ENCODE measurements around the gene CCND1. TPM values are rescaled to one million over a fixed set of nuclear protein-coding genes. Genes with fewer than 3 reads are reported as not detected.

Gene CCND1
- total RNA-seq, 3 donors from 2014 or later = 26.1 to 31.9 (median 28.1) TPM

DNA sequence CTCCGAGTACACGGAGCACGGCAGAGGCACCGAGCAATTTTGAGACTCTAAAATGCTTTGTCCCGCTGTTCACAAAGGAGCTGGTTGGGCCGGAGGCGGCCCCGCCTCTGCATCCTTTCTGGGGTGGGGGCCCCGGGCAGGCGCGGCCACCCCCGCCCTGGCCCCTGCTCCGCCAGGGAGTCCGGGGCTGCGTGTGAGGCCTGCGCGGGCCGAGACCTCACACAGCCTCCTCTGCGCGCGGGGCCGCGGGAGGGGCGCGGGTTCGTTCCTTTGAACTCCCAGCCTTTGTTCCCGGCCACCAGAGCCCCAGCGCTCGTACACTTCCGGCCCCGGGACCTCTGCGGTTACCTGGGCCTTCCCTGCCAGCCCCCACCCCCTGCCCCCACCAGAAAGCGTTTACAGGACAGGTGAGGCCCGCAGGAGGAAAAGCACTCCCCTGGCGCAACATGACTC, 61.3 kb downstream of the CCND1 start:
- ATAC-seq (no peak), DNase-seq (no peak)
- peaks cover 12% of the 10 kb centered on the region for H3K4me1 Mint-ChIP-seq (ENCODE audit: low read depth)
- peaks cover 76% of the 10 kb centered on the region for H3K27me3 Mint-ChIP-seq (ENCODE audit: low read depth)
- H3K4me3 Mint-ChIP-seq = no peak overlapping the region
- no peaks in the 10 kb centered on the region for H3K9me3 Mint-ChIP-seq
- no peaks in the 10 kb centered on the region for H3K36me3 Mint-ChIP-seq (ENCODE audit: insufficient read depth)

GRCh38 chr11:69702769-69703452, 62.0 kb downstream of the CCND1 start:
- peaks cover 12% of the 10 kb centered on the region for H3K4me1 Mint-ChIP-seq (ENCODE audit: low read depth)
- ATAC-seq (no peak), DNase-seq (no peak)
- no peaks in the 10 kb centered on the region for H3K9me3 Mint-ChIP-seq
- H3K4me3 Mint-ChIP-seq = peak overlapping the region; percentile 29
- H3K36me3 Mint-ChIP-seq (ENCODE audit: insufficient read depth) = no peaks in the 10 kb centered on the region
- peaks cover 74% of the 10 kb centered on the region for H3K27me3 Mint-ChIP-seq (ENCODE audit: low read depth)

DNA sequence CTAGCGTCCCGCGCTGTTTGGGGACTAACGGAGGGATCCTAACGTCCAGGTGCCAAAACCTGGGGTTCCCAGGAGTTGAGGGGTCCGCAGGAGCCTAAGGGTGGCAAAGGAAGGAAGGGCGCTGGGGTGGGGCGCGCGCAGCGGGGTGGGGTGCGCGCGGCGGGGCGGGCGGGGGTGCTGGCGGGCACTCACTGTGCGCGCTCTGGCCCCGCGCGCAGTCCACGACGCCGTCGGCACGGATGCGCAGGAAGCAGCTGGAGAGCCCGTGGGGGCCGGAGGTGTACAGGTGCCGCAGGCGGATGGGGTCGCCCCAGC, 62.5 kb downstream of the CCND1 start:
- Mint-ChIP-seq H3K36me3 (ENCODE audit: insufficient read depth) (no peaks in the 10 kb centered on the region), H3K4me1 (ENCODE audit: low read depth) (peaks cover 12% of the 10 kb centered on the region), H3K27me3 (ENCODE audit: low read depth) (peaks cover 72% of the 10 kb centered on the region), H3K4me3 (peak overlapping the region; percentile 29), H3K9me3 (no peaks in the 10 kb centered on the region)
- DNase-seq (no peak), ATAC-seq (no peak)

Other genes starting within 250 kb of the CCND1 start
- gene LINC01488, start 159.5 kb upstream of the CCND1 start, total RNA-seq = not detected
- 10 to 100 TPM; 22.2 to 24.5 (median 22.8) TPM for gene LTO1, start 34.2 kb downstream of the CCND1 start, total RNA-seq
- gene FGF19, start 62.9 kb downstream of the CCND1 start, total RNA-seq = not detected
- not detected for gene FGF4, start 134.2 kb downstream of the CCND1 start, total RNA-seq
- gene FGF3, start 178.3 kb downstream of the CCND1 start, total RNA-seq = not detected

Measured in activated T-cell treated with anti-CD3 and anti-CD28 coated beads, Interleukin-2, amount 50 U/mL, for 4 hours (primary cell).